Thoracic aorta (tissue), 2 donors: ENCODE measurements around the gene NF1. TPM values are rescaled to one million over a fixed set of nuclear protein-coding genes. Genes with fewer than 3 reads are reported as not detected.
"Not testable (repeated sequence)": the region's sequence is repeated elsewhere in the genome, so short reads cannot be mapped to it uniquely, and the experiment has no call there.

ENCODE experiments used
- ATAC-seq: fragments of 150-250 bp; one replicate; pipeline ENCODE4 v1.8.0; 2017; ENCODE audit warnings: low read depth; ENCODE audit not compliant: insufficient number of reproducible peaks, low FRiP score
- DNase-seq: peaks from one replicate; pipeline ENCODE4 v3.0.0-alpha.2; 2020; ENCODE audit warnings: low spot score
- H3K27ac ChIP-seq, 2 donors: fragments of 200-600 bp; sonication (generic); 1 replicate in 1 of 2; 2 replicates in 1 of 2; pipeline ENCODE4 v1.5.1; 2016; ENCODE audit warnings: mild to moderate bottlenecking in 2 of 2, moderate library complexity in 2 of 2
- H3K27me3 ChIP-seq: fragments of 200-600 bp; sonication (generic); replicated peaks from 2 replicates; pipeline ENCODE4 v1.6.0; 2016; ENCODE audit warnings: mild to moderate bottlenecking; ENCODE audit not compliant: insufficient read depth
- H3K36me3 ChIP-seq: fragments of 200-600 bp; sonication (generic); one replicate; pipeline ENCODE4 v1.5.1; 2016
- H3K4me1 ChIP-seq, 2 donors: fragments of 200-600 bp; sonication (generic); 1 replicate in 1 of 2; 2 replicates in 1 of 2; pipeline versions ENCODE4 v1.5.1 to v1.6.0; 2016; ENCODE audit warnings: low read depth in 2 of 2, mild to moderate bottlenecking in 1 of 2; ENCODE audit not compliant: control insufficient read depth in 1 of 2
- H3K4me3 ChIP-seq: fragments of 200-600 bp; sonication (generic); 2 replicates; pipeline ENCODE4 v1.5.1; 2016; ENCODE audit warnings: mild to moderate bottlenecking
- H3K9me3 ChIP-seq: fragments of 200-600 bp; sonication (generic); 2 replicates; pipeline ENCODE4 v1.5.1; 2016
- CTCF ChIP-seq: fragments of 200-600 bp; sonication (generic); IDR thresholded peaks from one replicate; pipeline ENCODE4 v1.5.1; 2019; ENCODE audit warnings: antibody characterized with exemption
- total RNA-seq, 2 donors: library from RNA; depleted of rRNA; stranded (reverse); fragments of >200 nt; gene quantifications; one replicate each; pipeline versions ENCODE4 v1.1.0 to v1.2.3, GENCODE V29; 2016

The NF1 gene
- total RNA-seq, 2 donors from 2014 or later, result 60.9 to 105 TPM

DNA sequence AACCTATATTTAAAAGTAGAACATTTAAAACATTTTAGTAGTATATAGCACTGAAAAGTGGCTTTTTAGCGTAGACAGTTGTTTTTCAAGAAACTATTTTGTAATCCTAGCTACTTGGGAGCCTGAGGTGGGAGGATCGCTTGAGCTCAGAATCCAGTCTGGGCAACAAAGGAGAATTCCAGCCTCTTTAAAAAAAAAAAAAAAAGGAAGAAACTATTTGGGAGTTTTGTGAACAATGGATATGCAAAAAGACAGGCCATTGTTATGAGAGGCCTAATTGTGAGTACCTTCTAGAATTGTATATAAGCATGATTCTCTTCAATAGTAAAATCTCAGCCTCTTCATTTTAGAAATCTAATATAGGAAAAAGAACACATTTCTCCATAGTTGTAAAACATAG is 184.6 kb downstream of the NF1 start:
- ATAC-seq (no peak), DNase-seq (no peak)
- H3K9me3 ChIP-seq, result no peaks in the 10 kb centered on the region
- no peak for TF ChIP-seq CTCF
- no peak overlapping the region for H3K27ac ChIP-seq
- no peak overlapping the region for H3K4me3 ChIP-seq
- no peaks in the 10 kb centered on the region for H3K27me3 ChIP-seq
- H3K36me3 ChIP-seq, result no peaks in the 10 kb centered on the region
- peaks cover 0 to 6% of the 10 kb centered on the region in 2 donors for H3K4me1 ChIP-seq

- ATAC-seq (no peak), DNase-seq (no peak)
- Histone ChIP-seq H3K9me3 (no peaks in the 10 kb centered on the region), H3K4me1 (no peaks in the 10 kb centered on the region), H3K36me3 (no peaks in the 10 kb centered on the region), H3K4me3 (no peak overlapping the region), H3K27ac (no peak overlapping the region), H3K27me3 (no peaks in the 10 kb centered on the region)
- no peak for TF ChIP-seq CTCF
Observed at GRCh38 chr17:31281061-31281460, 186.3 kb downstream of the NF1 start.

DNA sequence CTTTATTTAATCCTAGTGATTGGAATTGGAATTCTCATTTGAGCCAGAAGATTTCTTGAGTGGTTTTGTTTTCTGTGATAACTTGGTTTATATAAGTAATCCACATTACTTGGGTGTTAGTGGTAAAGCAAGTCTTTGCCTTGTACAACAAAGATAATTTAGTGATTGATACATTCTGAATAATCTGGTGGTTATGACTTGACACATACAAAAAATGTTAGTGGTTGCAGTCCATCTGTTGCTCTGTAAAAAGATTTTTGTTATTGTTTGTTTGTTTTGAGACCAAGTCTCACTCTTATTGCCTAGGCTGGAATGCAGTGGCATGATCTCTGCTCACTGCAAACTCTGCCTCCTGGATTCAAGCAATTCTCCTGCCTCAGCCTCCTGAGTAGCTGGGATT is 189.1 kb downstream of the NF1 start:
- no peaks in the 10 kb centered on the region for H3K27me3 ChIP-seq
- no peaks in the 10 kb centered on the region for H3K4me1 ChIP-seq
- TF ChIP-seq CTCF, result no peak
- no peak for DNase-seq
- H3K4me3 ChIP-seq, result no peak overlapping the region
- H3K36me3 ChIP-seq, result peaks cover 3% of the 10 kb centered on the region
- no peak for ATAC-seq
- H3K9me3 ChIP-seq, result no peaks in the 10 kb centered on the region
- no peak overlapping the region for H3K27ac ChIP-seq

DNA sequence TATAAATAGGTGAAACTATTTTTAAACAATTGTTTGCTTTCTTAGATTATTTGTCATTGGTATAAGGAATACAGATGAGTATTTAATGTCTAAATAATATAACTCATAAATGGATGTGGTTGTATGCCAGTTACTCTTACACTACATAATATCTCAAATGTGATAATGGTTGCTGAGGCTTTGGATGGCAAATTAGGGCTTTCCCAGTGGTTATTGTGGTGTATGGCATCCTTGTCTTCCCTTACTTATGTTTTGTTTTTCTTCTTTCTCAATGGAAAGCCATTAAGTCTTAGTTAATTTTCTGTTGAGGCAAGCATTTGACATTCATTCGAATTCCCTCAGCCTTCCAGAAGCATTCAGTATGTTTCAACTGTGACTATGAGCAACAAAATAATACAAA is 191.8 kb downstream of the NF1 start:
- no peak overlapping the region for H3K27ac ChIP-seq
- ATAC-seq, result no peak

DNA sequence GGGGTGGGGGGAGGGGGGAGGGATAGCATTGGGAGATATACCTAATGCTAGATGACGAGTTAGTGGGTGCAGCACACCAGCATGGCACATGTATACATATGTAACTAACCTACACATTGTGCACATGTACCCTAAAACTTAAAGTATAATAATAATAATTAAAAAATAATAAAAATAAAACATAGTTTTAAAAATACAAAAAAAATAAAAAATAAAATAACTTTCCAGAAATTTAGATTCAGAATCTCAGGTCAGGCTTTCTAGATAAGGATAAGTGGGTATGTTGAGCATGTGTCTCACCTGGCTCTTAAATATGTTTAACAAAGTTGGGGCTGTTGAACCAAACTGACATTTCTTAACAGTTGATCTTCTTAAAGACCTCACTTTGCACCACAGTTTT is 193.2 kb downstream of the NF1 start:
- not testable (repeated sequence) for H3K9me3 ChIP-seq, ATAC-seq, H3K36me3 ChIP-seq, H3K27ac ChIP-seq, H3K4me1 ChIP-seq, H3K27me3 ChIP-seq, H3K4me3 ChIP-seq, DNase-seq

More for the DNA sequence above, 191.8 kb downstream of the NF1 start:
- Histone ChIP-seq H3K9me3 (no peaks in the 10 kb centered on the region), H3K36me3 (peaks cover 3% of the 10 kb centered on the region), H3K27me3 (no peaks in the 10 kb centered on the region), H3K4me1 (no peaks in the 10 kb centered on the region), H3K4me3 (no peak overlapping the region)
- no peak for TF ChIP-seq CTCF
- no peak for DNase-seq

DNA sequence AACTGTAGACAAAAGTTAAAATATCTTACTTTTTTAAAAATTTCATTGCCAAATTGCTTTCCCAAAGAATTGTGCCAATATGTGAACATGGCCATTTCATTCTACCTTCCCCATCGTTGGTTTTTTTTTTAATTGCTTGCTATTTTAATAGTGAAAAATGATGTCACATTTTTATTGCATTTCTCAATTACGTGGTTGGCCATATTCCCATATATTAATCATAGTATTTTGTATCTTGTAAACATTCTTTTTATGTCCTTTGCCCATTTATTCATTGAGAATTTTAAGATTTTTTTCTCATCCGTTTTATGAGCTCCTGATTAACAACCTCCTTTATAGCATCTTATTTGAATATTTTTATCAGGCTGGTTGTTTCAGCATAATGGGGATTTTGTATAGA is 195.0 kb downstream of the NF1 start:
- Histone ChIP-seq H3K27ac (no peak overlapping the region), H3K9me3 (no peaks in the 10 kb centered on the region), H3K27me3 (no peaks in the 10 kb centered on the region), H3K4me3 (no peak overlapping the region), H3K4me1 (no peaks in the 10 kb centered on the region), H3K36me3 (peaks cover 3% of the 10 kb centered on the region)
- ATAC-seq, result no peak
- TF ChIP-seq CTCF, result no peak
- DNase-seq, result no peak
